BE2C (cell line): ENCODE measurements around the gene FAM234B.
A peak's percentile ranks its signal among the peaks of the same experiment; 100 is the strongest.

Experiments used
- DNase-seq: peaks from one replicate; pipeline ENCODE4 v3.0.0-alpha.2; 2020
- H3K27me3 ChIP-seq: fragments of 250-450 bp; sonication (Bioruptor Pico); 2 replicates; pipeline ENCODE4 v1.5.1; 2020; ENCODE audit warnings: mild to moderate bottlenecking
- H3K36me3 ChIP-seq: fragments of 250-450 bp; sonication (Bioruptor Pico); 2 replicates; pipeline ENCODE4 v1.5.1; 2020; ENCODE audit warnings: mild to moderate bottlenecking
- H3K4me1 ChIP-seq: fragments of 250-450 bp; sonication (Bioruptor Pico); 2 replicates; pipeline ENCODE4 v1.5.1; 2020
- H3K4me3 ChIP-seq: 2 replicates; pipeline ENCODE4 v1.5.1; 2011; ENCODE audit warnings: low read depth, low read length
- H3K9me3 ChIP-seq: fragments of 250-450 bp; sonication (Bioruptor Pico); 2 replicates; pipeline ENCODE4 v1.5.1; 2020
- CTCF ChIP-seq: IDR thresholded peaks from 2 replicates; pipeline ENCODE4 v1.5.1; 2012; ENCODE audit warnings: mild to moderate bottlenecking, low read depth, low read length

Gene FAM234B

DNA sequence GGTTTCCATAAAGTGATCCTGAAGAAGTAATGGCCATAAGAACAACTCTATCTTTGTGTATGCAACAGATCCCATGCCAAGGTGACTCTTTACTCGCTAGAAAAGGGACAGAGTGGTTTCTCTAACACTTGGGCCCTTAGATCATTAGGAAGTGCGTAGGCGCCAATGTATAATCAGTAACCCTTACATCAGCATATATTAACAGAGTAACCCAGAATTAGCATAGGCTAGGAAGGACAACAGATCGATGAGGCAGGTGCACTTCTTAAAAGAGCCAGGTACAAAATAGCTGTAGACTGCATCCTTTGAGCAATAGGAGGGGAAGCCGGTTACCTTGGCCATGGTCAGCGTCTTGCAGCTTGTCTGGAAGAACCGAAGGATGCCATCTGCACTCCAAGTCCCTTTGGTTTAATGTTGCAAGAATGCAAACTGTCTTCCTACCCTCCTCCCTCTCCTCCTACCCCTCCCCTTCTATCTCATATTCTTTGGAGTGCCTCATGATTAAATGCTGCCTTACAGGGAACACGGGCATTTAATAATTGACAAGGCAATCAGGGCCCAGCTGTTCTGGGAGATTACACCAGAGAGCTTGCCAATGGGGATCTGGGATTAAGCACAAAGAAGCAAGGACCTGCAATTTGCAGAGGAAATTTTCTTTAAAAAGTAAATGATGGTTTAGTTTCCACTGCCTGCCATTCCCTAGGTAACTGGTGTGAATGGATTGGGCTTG is 51.2 kb downstream of the FAM234B start:
- H3K36me3 ChIP-seq, result no peaks in the 10 kb centered on the region
- H3K4me3 ChIP-seq, result no peak overlapping the region
- no peak for TF ChIP-seq CTCF
- H3K27me3 ChIP-seq, result no peaks in the 10 kb centered on the region
- DNase-seq, result no peak
- no peaks in the 10 kb centered on the region for H3K9me3 ChIP-seq
- H3K4me1 ChIP-seq, result peaks cover 5% of the 10 kb centered on the region

DNA sequence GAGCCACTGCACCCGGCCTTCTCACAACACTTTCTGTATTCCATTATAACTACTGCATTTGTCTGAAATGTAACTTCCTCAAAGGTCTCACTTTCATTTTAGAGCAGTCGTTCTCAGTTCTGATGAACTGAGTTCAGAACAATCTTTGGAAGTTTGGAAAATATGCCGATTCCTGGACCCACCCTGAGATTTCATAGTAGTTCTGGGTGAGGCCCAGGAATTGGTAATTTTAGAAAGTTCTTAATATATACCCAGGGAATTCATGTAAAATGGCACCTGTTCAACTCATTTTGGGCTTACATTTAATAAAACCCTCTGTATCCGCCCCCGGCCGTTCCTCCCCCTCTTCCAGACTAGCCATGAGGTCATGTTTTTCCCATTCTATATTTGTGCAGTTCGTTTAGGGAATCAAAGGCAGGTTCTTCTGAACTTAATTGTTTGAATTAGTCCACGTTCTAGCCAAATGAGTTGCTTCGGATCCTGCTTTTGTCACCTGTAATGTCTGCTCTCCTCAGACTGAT is 53.4 kb downstream of the FAM234B start:
- H3K27me3 ChIP-seq, result no peaks in the 10 kb centered on the region
- TF ChIP-seq CTCF, result no peak
- H3K4me1 ChIP-seq, result peaks cover 8% of the 10 kb centered on the region
- no peak for DNase-seq
- H3K4me3 ChIP-seq, result peak overlapping the region; percentile 22
- H3K9me3 ChIP-seq, result no peaks in the 10 kb centered on the region
- H3K36me3 ChIP-seq, result no peaks in the 10 kb centered on the region

DNA sequence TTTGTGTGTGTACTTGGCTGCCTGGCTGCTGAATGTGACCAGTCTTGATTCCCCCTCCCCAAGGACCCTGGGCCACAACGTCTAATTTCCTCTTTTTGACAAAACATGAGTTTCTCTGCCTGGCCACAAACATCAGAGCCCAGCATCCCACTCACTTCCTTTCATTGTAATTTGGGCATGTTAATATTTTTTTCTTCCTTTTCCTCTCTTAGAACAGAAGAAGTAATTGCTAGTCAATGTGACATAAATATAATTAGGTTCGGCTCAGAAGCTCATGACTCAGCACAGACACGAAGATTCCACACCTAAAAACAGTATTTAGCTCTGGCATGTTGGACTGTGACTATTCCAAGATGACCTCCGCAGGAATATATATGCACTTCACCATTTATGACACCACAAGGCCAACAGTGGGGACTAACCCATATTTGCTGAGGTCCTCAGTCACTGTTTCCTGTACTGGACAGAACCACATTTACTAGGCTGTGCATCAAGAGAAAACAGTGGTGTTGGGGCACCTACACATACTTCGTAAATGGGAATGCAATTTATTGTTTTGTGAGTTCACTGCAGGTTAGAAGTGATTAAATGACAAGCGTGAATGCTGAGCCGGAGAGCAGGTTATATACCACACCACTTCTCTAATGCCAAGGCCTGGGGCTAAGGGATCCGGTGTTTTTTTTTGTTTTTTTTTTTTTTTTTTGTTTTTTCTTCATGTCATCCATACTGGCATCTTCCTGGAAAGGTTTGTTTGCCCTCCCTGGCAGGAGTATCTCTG is 55.1 kb downstream of the FAM234B start:
- Histone ChIP-seq H3K36me3 (no peaks in the 10 kb centered on the region), H3K27me3 (no peaks in the 10 kb centered on the region), H3K4me3 (no peak overlapping the region), H3K9me3 (no peaks in the 10 kb centered on the region), H3K4me1 (peaks cover 8% of the 10 kb centered on the region)
- TF ChIP-seq CTCF, result no peak
- DNase-seq, result no peak

DNA sequence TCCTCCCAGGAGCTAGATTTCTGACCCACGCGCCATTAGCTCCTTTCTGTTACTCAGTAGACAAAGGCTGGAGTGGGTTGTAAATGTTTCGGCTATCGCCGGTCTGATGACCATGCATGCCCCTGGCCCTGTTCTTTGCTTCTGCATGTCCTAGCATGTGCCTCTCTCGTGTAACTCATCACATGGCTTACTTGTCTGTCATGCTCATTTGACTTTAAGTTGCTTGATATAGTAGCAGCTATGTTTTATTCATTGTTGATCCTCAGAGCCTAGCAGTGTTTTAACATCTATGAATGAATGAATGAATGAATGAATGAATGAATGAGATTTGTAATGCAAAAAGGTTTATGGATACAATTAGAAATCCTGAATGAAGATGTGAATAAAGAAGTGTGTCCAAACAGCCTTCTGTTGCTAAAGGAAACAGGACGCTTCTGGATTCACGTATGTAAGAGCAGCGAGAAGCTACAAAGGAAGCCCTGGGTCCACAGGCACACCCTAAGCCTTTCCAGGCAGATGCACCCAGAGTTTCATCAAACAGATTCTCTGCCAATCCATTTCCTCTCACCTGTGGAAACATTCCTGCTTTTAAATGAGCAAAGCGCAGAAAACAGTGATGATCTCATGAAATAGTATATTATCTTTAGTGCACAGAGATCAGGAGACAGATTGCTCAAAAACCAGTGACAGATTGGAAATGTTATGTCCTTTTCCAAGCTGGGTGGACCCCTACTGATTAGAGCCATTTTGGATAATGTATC is 55.8 kb downstream of the FAM234B start:
- H3K9me3 ChIP-seq, result no peaks in the 10 kb centered on the region
- H3K36me3 ChIP-seq, result no peaks in the 10 kb centered on the region
- no peak for TF ChIP-seq CTCF
- no peaks in the 10 kb centered on the region for H3K27me3 ChIP-seq
- H3K4me1 ChIP-seq, result peaks cover 8% of the 10 kb centered on the region
- peak overlapping the region; percentile 66 for H3K4me3 ChIP-seq
- no peak for DNase-seq

GRCh38 chr12:13100605-13100881 is 56.4 kb downstream of the FAM234B start:
- Histone ChIP-seq H3K4me3 (peak overlapping the region; percentile 66), H3K4me1 (peaks cover 8% of the 10 kb centered on the region), H3K27me3 (no peaks in the 10 kb centered on the region), H3K9me3 (no peaks in the 10 kb centered on the region), H3K36me3 (no peaks in the 10 kb centered on the region)
- no peak for TF ChIP-seq CTCF
- no peak for DNase-seq
